ENCODE data around the gene TAF9.
"Not testable (repeated sequence)": the region's sequence is repeated elsewhere in the genome, so short reads cannot be mapped to it uniquely, and the experiment has no call there.

The TAF9 gene

GRCh38 chr5:69369340-69370121 lies at the start of gene TAF9, which contains the start of the genes AK6 and RAD17:
Gene TAF9 (minus strand): TSS chr5:69369520. CDS start chr5:69365737, 3,783 bp downstream.
Gene AK6 (minus strand): TSS chr5:69369520. CDS start chr5:69369490, 30 bp downstream.
Gene RAD17 (plus strand): TSS chr5:69369818. CDS start chr5:69372209, 2,391 bp downstream.
- DNase-seq (ENCODE audit: low spot score), result peak; percentile 92

DNA sequence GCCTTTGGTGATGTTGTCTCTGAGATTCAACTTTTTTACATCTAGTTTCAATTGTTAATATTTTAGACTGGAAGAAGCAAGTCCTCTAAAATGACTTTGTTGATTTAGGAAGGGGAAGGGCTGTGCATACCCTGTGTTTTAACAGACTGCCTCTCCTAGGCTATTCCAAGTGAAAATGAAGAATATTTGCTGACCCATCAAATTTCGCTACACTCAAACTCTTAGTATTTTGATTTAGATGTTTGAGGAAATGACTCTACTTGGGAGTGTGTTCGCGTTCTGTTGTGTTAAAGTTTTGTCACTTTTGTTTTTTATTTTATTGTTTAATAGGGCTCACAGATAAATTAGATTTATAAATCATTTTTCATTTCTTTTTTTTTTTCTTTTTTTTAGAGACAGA lies 49.2 kb upstream of the TAF9 start:
- no peak for DNase-seq (ENCODE audit: low spot score)

- DNase-seq (ENCODE audit: low spot score), result no peak
These were observed 47.4 kb upstream of the TAF9 start for GRCh38 chr5:69416699-69417098.

DNA sequence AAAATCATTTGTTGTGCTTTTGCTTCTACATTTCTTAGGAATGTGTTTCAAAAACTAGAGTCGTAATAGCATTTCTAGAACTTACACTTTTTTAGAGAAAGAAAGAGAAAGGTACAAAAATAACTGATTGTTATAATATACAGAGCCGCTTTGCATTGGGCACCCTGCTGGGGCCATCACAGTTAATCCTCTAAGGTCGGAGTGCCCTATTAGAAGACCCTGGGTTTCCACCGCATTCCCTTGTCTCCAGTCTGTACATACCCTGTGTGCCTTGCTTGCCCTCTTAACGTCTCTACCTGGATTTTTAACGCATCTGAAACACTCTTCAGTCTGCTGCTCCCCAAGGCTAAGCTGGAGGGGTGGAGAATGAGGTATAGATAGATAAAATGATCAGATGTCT lies 46.9 kb upstream of the TAF9 start:
- peak; percentile 25 for DNase-seq (ENCODE audit: low spot score)

GRCh38 chr5:69415584-69415958 lies 46.3 kb upstream of the TAF9 start:
- DNase-seq (ENCODE audit: low spot score), result peak; percentile 54

DNA sequence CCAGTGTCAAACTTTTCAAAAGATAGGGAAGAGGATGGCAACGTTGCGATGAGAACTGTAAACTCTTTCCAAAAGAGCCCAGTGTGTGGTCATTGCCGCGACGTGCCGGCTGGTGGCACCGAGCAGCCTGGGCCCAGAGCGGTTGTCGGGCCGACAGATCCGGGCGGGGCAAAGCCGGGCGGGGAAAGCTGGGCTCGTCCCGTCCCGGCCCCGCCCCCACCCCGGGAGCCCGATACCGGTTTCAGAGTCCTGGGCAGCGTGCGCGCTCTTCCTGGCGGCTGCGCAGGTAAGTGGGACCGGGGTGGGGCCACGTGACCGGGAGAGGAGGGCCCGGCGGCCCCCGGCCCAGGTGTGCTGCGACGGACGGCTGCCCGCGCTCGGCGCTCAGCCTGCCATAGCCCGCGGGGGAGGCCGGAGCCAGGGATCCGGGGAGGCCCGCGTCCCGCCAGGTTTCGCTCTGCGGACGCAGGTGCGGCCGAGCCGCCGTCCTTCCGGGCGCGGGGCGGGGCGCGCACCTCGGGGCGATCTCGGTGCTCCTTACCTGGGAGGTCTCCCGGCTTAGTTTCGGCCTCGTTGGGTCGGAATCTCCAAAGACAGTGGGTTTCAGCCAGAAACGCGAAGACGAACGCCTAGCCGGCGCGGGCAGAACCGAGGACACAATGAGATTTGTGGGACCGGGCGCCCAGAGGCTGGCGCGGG lies 45.7 kb upstream of the TAF9 start, which contains the start of gene MARVELD2:
Gene MARVELD2 (plus strand): TSS at position 232 of the 699 bp plus-strand sequence. CDS start 4,270 bp downstream, outside the sequence.
- DNase-seq (ENCODE audit: low spot score), result peak; percentile 95

DNA sequence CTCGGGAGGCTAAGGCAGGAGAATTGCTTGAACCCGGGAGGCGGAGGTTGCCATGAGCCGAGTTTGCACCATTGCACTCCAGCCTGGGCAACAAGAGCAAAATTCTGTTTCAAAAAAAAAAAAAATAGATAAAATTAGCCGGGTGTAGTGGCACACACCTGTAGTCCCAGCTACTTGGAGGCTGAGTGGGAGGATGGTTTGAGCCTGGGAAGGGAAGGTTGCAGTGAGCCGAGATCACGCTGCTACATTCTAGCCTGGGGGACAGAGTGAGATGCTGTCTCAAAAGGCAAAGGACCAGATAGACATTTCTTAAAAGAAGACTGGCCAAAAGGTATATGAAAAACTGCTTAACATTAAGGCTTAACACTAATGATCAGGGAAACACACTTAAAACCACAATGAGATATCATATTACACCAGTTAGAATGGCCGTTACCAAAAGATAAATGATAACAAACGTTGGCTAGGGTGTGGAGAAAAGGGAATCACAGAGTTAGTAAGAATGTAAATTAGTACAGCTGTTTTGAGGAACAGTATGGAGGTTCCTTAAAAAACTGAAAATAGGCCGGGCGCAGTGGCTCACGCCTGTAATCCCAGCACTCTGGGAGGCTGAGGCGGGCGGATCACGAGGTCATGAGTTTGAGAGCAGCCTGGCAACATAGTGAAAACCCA lies 35.5 kb upstream of the TAF9 start:
- DNase-seq (ENCODE audit: low spot score), result no peak

DNA sequence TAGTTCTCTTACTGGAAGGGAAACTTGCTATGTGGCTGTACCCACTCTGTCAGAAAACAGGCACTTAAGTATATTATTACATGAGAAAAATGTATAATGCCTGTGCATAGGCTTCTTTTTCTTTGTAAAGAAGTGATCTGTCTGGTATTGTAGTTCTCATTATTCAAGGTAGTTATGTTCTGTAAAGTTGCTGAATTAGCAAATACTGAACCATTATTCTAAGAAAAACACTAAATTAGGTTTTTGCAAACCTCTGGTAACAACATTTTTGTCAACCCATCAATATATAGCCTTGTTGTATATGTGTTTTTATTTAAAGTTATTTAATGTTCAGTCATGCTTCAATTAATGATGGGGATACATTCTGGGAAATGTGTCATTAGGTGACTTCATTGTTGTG lies 9.1 kb upstream of the TAF9 start:
- DNase-seq (ENCODE audit: low spot score), result no peak

DNA sequence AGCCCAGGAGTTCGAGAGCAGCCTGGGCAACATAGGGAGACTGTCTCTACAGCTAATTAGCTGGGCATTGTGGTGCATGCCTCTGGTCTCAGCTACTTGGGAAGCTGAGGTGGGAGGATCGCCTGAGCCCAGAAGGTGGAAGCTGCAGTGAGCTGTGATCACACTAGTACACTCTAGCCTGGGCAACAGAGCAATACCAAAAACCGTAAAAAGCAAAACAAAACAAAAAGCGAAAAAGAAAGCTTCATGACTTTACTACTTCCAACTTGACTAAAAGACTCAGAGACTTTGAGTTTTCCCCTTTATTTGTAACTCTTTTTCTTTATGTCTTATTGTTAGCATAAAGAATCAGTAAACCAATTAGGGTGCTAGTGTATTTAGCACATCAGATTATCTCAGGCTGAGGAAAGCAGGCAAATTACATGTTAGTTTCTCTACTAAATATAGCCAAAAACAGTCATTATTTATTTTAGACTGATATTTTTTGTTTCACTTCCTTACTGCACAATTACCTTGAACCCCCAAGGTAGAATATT lies 5.7 kb upstream of the TAF9 start:
- no peak for DNase-seq (ENCODE audit: low spot score)

DNA sequence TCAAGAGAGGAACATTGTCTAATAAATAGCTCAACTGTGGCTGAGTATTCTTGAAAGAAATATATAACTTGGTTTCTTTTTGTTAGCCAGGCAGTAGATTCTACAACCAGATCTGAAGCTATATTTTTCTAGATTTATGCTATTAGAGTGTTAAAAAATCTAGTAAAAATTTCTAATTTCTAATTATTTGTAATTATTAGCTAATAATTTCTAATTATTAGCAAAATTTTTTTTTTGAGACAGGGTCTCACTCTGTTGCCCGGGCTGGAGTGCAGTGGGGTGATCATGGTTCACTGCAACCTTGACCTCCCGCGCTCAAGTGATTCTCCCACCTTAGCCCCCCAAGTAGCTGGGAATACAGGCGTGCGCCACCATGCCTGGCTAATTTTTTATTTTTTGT lies 3.1 kb upstream of the TAF9 start:
- DNase-seq (ENCODE audit: low spot score), result no peak

DNA sequence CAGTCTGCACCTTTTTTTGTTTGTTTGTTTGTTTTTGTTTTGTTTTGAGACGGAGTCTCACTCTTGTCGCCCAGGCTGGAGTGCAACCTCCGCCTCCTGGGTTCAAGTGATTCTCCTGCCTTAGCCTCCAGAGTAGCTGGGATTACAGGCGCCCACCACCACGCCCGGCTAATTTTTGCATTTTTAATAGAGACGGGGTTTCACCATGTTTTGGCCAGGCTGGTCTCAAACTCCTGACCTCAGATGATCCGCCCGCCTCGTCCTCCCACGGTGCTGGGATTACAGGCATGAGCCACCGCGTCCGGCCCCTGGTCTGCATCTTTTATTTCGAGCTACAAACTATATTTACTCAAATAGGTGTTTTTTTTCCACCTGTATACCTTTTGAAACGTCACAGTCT lies 1.0 kb upstream of the TAF9 start:
- DNase-seq (ENCODE audit: low spot score), result not testable (repeated sequence)

- peak; percentile 10 for DNase-seq (ENCODE audit: low spot score)
These were observed 621 bp downstream of the TAF9 start for GRCh38 chr5:69368458-69369339.

DNA sequence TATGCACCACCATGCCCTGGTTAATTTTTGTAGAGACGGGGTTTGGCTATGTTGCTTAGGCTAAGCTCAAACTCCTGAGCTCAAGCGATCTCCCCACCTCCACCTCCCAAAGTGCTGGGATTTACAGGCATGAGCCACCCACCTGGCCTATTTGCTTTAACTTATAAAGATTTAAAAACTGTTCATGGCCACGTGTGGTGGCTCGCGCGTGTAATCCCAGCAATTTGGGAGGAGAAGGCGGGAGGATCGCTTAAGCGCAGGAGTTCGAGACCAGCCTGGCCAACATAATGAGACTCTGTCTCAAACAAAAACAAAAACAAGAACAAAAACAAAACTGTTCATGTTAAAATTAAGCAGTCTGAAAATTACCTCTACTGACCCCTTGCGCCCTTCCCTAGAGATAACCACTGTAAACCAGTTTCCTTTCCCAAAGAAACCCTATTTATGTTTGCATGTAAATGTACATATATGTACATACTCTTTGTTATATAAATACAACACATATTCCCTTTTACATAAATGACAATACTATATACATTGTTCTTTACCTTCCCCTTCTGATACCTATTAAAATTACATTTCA lies 1.5 kb downstream of the TAF9 start:
- DNase-seq (ENCODE audit: low spot score), result no peak

DNA sequence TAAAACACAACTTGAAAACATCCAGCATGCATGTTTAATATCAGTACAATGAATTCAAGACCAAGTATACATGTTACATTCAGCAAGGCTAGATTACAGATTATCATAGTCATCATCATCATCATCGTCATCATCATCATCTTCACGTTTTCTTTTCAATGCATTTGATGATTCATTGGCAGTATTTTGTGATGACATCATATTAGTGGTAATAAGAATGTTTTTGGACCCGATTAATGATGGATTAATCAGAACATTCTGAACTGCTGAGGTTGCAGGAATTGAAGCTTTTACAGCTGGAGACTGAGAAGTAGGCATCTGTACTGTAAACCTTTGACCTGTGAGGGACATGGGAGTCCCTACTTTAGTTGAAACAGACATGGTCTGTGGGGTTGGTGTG lies 4.5 kb downstream of the TAF9 start:
- DNase-seq (ENCODE audit: low spot score), result no peak

- peak; percentile 12 for DNase-seq (ENCODE audit: low spot score)
These were observed 4.9 kb downstream of the TAF9 start for GRCh38 chr5:69364414-69364813.

DNA sequence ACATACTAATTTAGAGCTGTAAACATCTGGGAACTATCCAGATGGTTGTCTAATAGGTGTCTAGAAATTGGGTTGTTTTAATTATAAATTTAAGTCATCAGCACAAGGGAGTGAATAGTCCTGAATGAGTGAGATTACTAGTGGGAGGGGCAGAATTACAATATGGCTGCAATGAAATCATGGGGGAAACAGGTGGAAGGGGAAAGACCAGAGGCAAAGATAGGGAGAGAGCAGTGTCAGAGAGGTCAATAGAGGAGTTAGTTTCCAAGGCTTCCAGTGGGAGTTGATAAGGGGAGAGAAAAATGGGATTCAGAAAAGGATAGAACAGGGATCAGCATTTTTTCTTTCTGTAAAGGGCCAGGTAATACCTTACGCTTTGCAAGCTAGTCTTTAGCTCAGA lies 8.9 kb downstream of the TAF9 start:
- DNase-seq (ENCODE audit: low spot score), result no peak

DNA sequence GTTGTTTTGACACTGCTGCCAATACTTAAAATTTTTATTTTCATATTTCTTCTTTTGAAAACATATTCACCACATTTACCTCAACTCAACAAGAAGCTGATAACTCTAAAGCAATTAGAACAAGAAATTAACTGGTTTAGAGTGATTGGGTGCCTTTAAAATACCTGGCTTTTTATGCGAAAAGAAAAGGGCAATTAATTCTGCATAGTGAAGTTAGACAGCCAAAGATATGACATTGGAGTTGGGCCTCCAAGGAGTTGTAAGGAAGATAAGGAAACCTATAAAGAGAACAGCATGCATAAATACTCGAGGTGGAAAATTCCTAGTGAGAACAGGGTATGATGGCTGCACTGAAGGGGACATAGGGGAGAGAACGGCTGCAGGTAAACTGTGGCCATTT lies 9.6 kb downstream of the TAF9 start:
- no peak for DNase-seq (ENCODE audit: low spot score)

DNA sequence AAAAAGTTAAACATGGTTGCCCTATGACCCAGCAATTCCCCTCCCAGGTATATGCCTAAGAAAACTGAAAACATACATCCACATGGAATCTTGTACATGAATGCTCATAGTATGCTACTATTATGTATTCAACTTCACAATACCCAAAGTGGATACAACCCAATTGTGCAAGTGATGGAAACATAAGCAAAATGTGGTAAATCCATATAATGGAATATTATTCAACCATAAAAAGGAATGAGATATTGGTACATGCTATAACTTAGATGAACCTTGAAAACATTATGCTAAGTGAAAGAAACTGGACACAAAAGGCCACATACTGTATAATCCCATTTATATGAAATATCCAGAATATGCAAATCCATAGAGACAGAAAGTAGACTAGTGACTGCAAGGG lies 18.7 kb downstream of the TAF9 start:
- DNase-seq (ENCODE audit: low spot score), result no peak

DNA sequence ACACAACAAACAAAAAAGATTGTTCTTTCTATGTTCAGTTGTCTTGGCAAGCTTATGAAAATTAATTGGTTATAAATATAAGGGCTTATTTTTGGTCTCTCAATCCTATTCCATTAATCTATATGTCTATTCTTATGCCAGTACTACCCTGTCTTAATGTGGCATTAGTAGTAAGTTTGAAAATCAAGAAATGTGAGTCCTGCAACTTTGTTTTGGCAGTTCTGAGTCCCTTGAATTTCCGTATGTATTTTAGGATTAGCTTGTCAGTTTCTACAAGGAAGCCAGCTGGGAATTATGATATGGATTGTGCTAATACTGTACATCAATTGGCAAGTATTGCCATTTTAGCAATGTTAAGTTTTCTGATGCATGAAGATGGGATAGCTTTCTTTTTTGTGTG lies 26.2 kb downstream of the TAF9 start:
- DNase-seq (ENCODE audit: low spot score), result no peak

DNA sequence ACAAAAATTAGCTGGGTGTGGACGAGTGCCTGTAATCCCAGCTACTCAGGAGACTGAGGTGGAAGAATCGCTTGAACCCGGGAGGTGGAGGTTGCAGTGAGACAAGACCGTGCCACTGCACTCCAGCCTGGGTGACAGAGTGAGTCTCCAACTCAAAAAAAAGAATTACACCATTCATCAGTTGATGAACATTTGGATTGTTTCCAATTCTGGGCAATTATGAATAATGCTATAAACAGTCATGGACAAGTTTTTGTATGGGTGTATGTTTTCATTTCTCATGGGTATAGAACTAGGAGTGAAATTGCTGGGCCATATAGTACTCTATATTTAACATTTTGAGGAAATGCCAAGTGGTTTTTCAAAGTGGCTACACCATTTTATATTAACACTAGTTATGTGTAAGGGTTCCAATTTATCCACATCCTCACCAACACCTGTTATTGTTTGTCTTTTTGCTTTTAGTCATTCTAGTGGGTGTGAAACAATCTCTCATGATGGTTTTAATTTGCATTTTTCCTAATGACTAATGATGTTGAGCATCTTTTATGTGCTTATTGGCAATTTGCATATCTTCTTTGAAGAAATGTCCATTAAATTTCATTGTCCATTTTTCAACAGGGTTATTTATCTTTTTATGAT lies 27.7 kb downstream of the TAF9 start:
- DNase-seq (ENCODE audit: low spot score), result no peak
